PC-9 (cell line): ENCODE measurements around the gene COL18A1.

Experiments
- CTCF ChIP-seq: fragments of 200-600 bp; sonication (generic); conservative IDR thresholded peaks from 2 replicates; pipeline ENCODE4 v1.6.1; 2017; ENCODE audit warnings: mixed run types, antibody characterized with exemption, mild to moderate bottlenecking, moderate library complexity
- EZH2 ChIP-seq: fragments of 200-600 bp; sonication (generic); IDR thresholded peaks from 2 replicates; pipeline ENCODE4 v1.8.0; 2017; ENCODE audit warnings: antibody characterized with exemption, low read depth

GRCh38 chr21:45362077-45362747 lies 42.8 kb upstream of the COL18A1 start:
- TF ChIP-seq CTCF, result no peak
- TF ChIP-seq EZH2, result no peak
